IMR-90 (cell line): ENCODE measurements around the gene NCOR1. TPM values are rescaled to one million over a fixed set of nuclear protein-coding genes. Genes with fewer than 3 reads are reported as not detected.

Experiments used
- ATAC-seq: fragments of 200-7000 bp; cut with Tn5 transposase; 2 replicates; pipeline ENCODE4 v1.9.1; 2020; ENCODE audit warnings: low read depth, mild to moderate bottlenecking, moderate library complexity
- BruUV-seq: library from RNA; stranded (reverse); fragments of 400-500 nt; replicated peaks from 2 replicates; lab custom pipeline; 2021; lab: Mats Ljungman, UMichigan
- CTCF ChIA-PET: fragments of 300-600 bp; formaldehyde crosslinking; extraction: SDS; loops from one replicate; lab custom pipeline; 2021; ENCODE audit warnings: antibody characterized with exemption; lab: Yijun Ruan, JAX
- POLR2A ChIA-PET: fragments of 300-600 bp; sonication (Branson Sonifier 250); formaldehyde crosslinking; loops from one replicate; lab custom pipeline; 2022; ENCODE audit warnings: antibody characterized with exemption; ENCODE audit not compliant: unreplicated experiment; lab: Charles Lee
- DNase-seq: peaks from one replicate; pipeline ENCODE4 v3.0.0; 2013
- H2AFZ ChIP-seq: replicated peaks from 2 replicates; pipeline ENCODE3; 2013; ENCODE audit warnings: low read length, mild to moderate bottlenecking; ENCODE audit not compliant: poor library complexity
- H2AK5ac ChIP-seq: 2 replicates; pipeline ENCODE4 v1.6.1; 2013; ENCODE audit warnings: low read depth, low read length, inconsistent platforms
- H2AK9ac ChIP-seq: replicated peaks from 2 replicates; pipeline ENCODE3; 2013; ENCODE audit warnings: mild to moderate bottlenecking, low read depth, low read length, moderate library complexity; ENCODE audit not compliant: poor library complexity
- H2BK120ac ChIP-seq: 2 replicates; pipeline ENCODE4 v1.6.1; 2013; ENCODE audit warnings: low read depth, low read length, inconsistent platforms
- H2BK15ac ChIP-seq: 3 replicates; pipeline ENCODE4 v1.6.1; 2013; ENCODE audit warnings: low read depth, low read length, inconsistent platforms
- H2BK20ac ChIP-seq: 2 replicates; pipeline ENCODE4 v1.6.1; 2013; ENCODE audit warnings: low read depth, mild to moderate bottlenecking, inconsistent platforms, low read length, moderate library complexity
- H2BK5ac ChIP-seq: 2 replicates; pipeline ENCODE4 v1.6.1; 2013; ENCODE audit warnings: mild to moderate bottlenecking, low read depth, low read length, inconsistent platforms; ENCODE audit not compliant: poor library complexity, severe bottlenecking
- H3K14ac ChIP-seq: replicated peaks from 2 replicates; pipeline ENCODE4 v1.6.1; 2013; ENCODE audit warnings: low read depth, low read length, inconsistent platforms
- H3K18ac ChIP-seq: 2 replicates; pipeline ENCODE4 v1.6.1; 2013; ENCODE audit warnings: low read depth, low read length, control low read depth
- H3K23ac ChIP-seq: 2 replicates; pipeline ENCODE4 v1.6.1; 2013; ENCODE audit warnings: low read depth, low read length, inconsistent platforms
- H3K27ac ChIP-seq: 2 replicates; pipeline ENCODE4 v1.5.1; 2013; ENCODE audit warnings: mild to moderate bottlenecking, control low read depth, low read length; ENCODE audit not compliant: insufficient read depth
- H3K27me3 ChIP-seq: 2 replicates; pipeline ENCODE4 v1.6.1; 2013; ENCODE audit warnings: low read length; ENCODE audit not compliant: control insufficient read depth, insufficient read depth
- H3K36me3 ChIP-seq: 2 replicates; pipeline ENCODE4 v1.6.1; 2013; ENCODE audit warnings: low read length, mixed read lengths; ENCODE audit not compliant: control insufficient read depth, insufficient read depth
- H3K4ac ChIP-seq: 2 replicates; pipeline ENCODE4 v1.6.1; 2013; ENCODE audit warnings: low read depth, low read length, inconsistent platforms
- H3K4me1 ChIP-seq: 2 replicates; pipeline ENCODE4 v1.6.1; 2013; ENCODE audit warnings: low read length, mixed read lengths; ENCODE audit not compliant: control insufficient read depth, insufficient read depth
- H3K4me2 ChIP-seq: 2 replicates; pipeline ENCODE4 v1.6.1; 2013; ENCODE audit warnings: low read depth, mild to moderate bottlenecking, control low read depth, low read length, moderate library complexity
- H3K4me3 ChIP-seq: 2 replicates; pipeline ENCODE4 v1.5.1; 2013; ENCODE audit warnings: low read depth, mild to moderate bottlenecking, control low read depth, low read length, moderate library complexity; ENCODE audit not compliant: insufficient read depth
- H3K56ac ChIP-seq: 2 replicates; pipeline ENCODE4 v1.6.1; 2013; ENCODE audit warnings: low read length, inconsistent platforms; ENCODE audit not compliant: insufficient read depth; ENCODE audit errors: extremely low read depth
- H3K79me1 ChIP-seq, 2 experiments: 2 replicates each; pipeline ENCODE4 v1.6.1; 2013; ENCODE audit warnings: low read length in 2 of 2, inconsistent platforms in 1 of 2, low read depth in 1 of 2
- H3K9ac ChIP-seq: 2 replicates; pipeline ENCODE4 v1.6.1; 2013; ENCODE audit warnings: low read depth, low read length, control low read depth
- H3K9me1 ChIP-seq: 2 replicates; pipeline ENCODE4 v1.6.1; 2013; ENCODE audit warnings: low read length, inconsistent platforms; ENCODE audit not compliant: insufficient read depth
- H3K9me3 ChIP-seq: 2 replicates; pipeline ENCODE4 v1.6.1; 2013; ENCODE audit warnings: low read length; ENCODE audit not compliant: control insufficient read depth, insufficient read depth
- H4K20me1 ChIP-seq: 2 replicates; pipeline ENCODE4 v1.6.1; 2013; ENCODE audit warnings: low read length, inconsistent platforms; ENCODE audit not compliant: insufficient read depth
- H4K5ac ChIP-seq: 2 replicates; pipeline ENCODE4 v1.6.1; 2013; ENCODE audit warnings: mild to moderate bottlenecking, low read depth, low read length, control low read depth
- H4K8ac ChIP-seq, 2 experiments: 2 replicates each; pipeline ENCODE4 v1.6.1; 2013; ENCODE audit warnings: low read depth in 2 of 2, low read length in 2 of 2, control low read depth in 1 of 2, inconsistent platforms in 1 of 2
- H4K91ac ChIP-seq: 2 replicates; pipeline ENCODE4 v1.6.1; 2013; ENCODE audit warnings: low read depth, low read length, inconsistent platforms; ENCODE audit not compliant: insufficient read depth
- BHLHE40 ChIP-seq: fragments of 150-350 bp; IDR thresholded peaks from 2 replicates; pipeline ENCODE4 v1.6.1; 2016; ENCODE audit warnings: mild to moderate bottlenecking, low read depth, low read length
- CEBPB ChIP-seq: IDR thresholded peaks from 2 replicates; pipeline ENCODE4 v1.6.1; 2012; ENCODE audit warnings: low read depth, low read length, improper control_type of control experiment
- CHD1 ChIP-seq: IDR thresholded peaks from 2 replicates; pipeline ENCODE4 v1.6.1; 2012; ENCODE audit warnings: low read depth, low read length, improper control_type of control experiment
- FOS ChIP-seq: fragments of 150-350 bp; IDR thresholded peaks from 2 replicates; pipeline ENCODE4 v1.6.1; 2016; ENCODE audit warnings: low read depth, low read length
- MAFK ChIP-seq: IDR thresholded peaks from 2 replicates; pipeline ENCODE4 v1.6.1; 2012; ENCODE audit warnings: low read depth, low read length, improper control_type of control experiment
- MAZ ChIP-seq: IDR thresholded peaks from 2 replicates; pipeline ENCODE4 v1.6.1; 2012; ENCODE audit warnings: low read depth, mild to moderate bottlenecking, low read length, improper control_type of control experiment, moderate library complexity, borderline replicate concordance
- MXI1 ChIP-seq: IDR thresholded peaks from 2 replicates; pipeline ENCODE4 v1.6.1; 2012; ENCODE audit warnings: low read depth, mild to moderate bottlenecking, low read length, moderate library complexity, borderline replicate concordance
- NFE2L2 ChIP-seq: fragments of 150-350 bp; IDR thresholded peaks from 2 replicates; pipeline ENCODE4 v1.6.1; 2016; ENCODE audit warnings: low read depth, mild to moderate bottlenecking, low read length
- POLR2A ChIP-seq: IDR thresholded peaks from 2 replicates; pipeline ENCODE4 v1.6.1; 2012; ENCODE audit warnings: mild to moderate bottlenecking, low read depth, low read length
- RFX5 ChIP-seq: IDR thresholded peaks from 2 replicates; pipeline ENCODE4 v1.8.0; 2012; ENCODE audit warnings: low read depth, mild to moderate bottlenecking, low read length, moderate library complexity
- WGBS, 2 experiments: methylation state at CpG; one replicate each; pipeline versions ENCODE4 v1.1.5 to v1.1.7; 2013; ENCODE audit warnings: missing lambda C conversion rate in 2 of 2; ENCODE audit not compliant: insufficient read length in 1 of 2; ENCODE audit errors: extremely low coverage in 2 of 2; 5-methylcytosine and 5-hydroxymethylcytosine counted together
- dilution Hi-C: fragments of 300-500 bp; cut with HindIII; formaldehyde crosslinking; loops from one replicate; pipeline ENCODE4 v1.14.3; 2018; ENCODE audit warnings: low sequenced_read_pairs; ENCODE audit not compliant: unreplicated experiment
- in situ Hi-C: fragments of 300-500 bp; cut with MboI; formaldehyde crosslinking; loops from 3 replicates; pipeline ENCODE4 v1.14.3; 2019; ENCODE audit warnings: low sequenced_read_pairs, inconsistent platforms, mixed read lengths
- intact Hi-C: fragments of 100-400 bp; cut with micrococcal nuclease; formaldehyde crosslinking; loops from 2 replicates; pipeline ENCODE4 v1.10.0; 2022
- polyA plus RNA-seq, 3 experiments: library from polyadenylated mRNA; depleted of rRNA; stranded (reverse); fragments of >200 nt; gene quantifications; 2 replicates each; pipeline ENCODE4 v1.2.3, GENCODE V29; 2012; ENCODE audit warnings: low replicate concordance in 1 of 3
- total RNA-seq: library from RNA; depleted of rRNA; stranded (reverse); fragments of >200 nt; gene quantifications from 2 replicates; pipeline ENCODE4 v1.2.3, GENCODE V29; 2012
- TF ChIP-seq, protein P1 (sequence below): fragments of 150-350 bp; IDR thresholded peaks from 2 replicates; pipeline ENCODE4 v1.6.1; 2017; ENCODE audit warnings: mild to moderate bottlenecking, antibody characterized with exemption, low read length, low read depth

The NCOR1 gene
- total and polyA plus RNA-seq, 2 of the 4 experiments (the other 2 are of a cell fraction), result 54.5 to 80.3 TPM

DNA sequence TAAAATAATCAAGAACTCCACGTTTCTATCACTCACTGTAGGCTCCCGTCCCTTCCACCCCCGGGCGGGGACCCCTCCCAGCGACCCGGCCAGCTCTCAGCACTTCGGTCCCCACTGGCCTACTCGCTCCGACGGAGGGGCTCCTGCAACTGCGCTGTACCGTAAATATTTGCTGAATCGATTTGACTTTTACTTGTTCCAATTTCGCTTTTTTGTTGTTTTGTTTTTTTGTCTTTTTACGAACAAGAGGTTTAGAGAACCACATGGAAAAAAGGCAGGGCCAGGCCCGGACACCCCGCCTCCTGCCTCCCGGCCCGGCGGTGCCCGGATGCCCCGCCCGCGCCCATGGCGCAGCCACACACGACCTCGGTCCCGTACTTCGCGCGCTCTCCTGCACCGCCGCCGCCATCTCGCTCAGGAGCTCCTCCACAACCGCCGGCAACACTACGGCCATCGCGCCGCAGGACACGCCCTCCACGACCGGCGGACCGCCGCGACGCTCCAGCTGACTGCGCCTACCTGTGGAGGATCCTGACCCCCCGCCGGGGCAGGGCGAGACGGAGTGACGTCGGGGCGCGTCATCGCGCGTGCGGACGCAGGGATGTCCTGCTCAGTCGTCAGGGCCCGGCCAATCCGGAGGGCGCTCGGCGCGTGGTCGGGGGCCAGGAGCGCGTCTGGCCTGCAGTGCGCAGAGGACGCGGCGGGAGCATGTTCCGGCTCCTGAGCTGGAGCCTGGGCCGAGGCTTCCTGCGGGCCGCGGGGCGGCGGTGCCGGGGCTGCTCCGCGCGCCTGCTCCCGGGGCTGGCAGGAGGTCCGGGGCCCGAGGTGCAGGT, 216.0 kb downstream of the NCOR1 start, which contains the start of the genes TTC19 and ZSWIM7:
Gene TTC19, plus strand, starts transcription at position 684 of the 833 bp plus-strand sequence. Its CDS starts 25 bp downstream, at position 709.
Gene ZSWIM7, minus strand, starts transcription at position 564 of the 833 bp plus-strand sequence. Its CDS starts 110 bp downstream, at position 454.
- Histone ChIP-seq H2AK9ac (peak within 1 kb of the TSS; percentile 94), H3K4me2 (peak within 1 kb of the TSS; percentile 99), H4K5ac (peak within 1 kb of the TSS; percentile 87), H3K23ac (peak within 1 kb of the TSS; percentile 88; the same call in 1 of the 2 replicates), H3K9me3 (no peaks in the 10 kb centered on the region), H3K36me3 (peaks cover 21% of the 10 kb centered on the region), H3K18ac (peak within 1 kb of the TSS; percentile 72), H2AFZ (peak within 1 kb of the TSS; percentile 95), H3K4ac (peak within 1 kb of the TSS; percentile 86), H3K4me1 (peaks cover 6% of the 10 kb centered on the region; the same call in 1 of the 2 replicates), H3K9me1 (peaks cover 5% of the 10 kb centered on the region; the same call in 1 of the 2 replicates), H3K14ac (peak within 1 kb of the TSS; percentile 86), H2BK5ac (peak within 1 kb of the TSS; percentile 95), H3K27me3 (no peaks in the 10 kb centered on the region), H4K20me1 (peaks cover 5% of the 10 kb centered on the region; the same call in 1 of the 2 replicates), H3K27ac (peak within 1 kb of the TSS; percentile 96), H2AK5ac (peak within 1 kb of the TSS; percentile 77; the same call in 1 of the 2 replicates), H2BK120ac (peak within 1 kb of the TSS; percentile 73), H2BK20ac (no peak within 1 kb of the TSS), H3K56ac (peak within 1 kb of the TSS; percentile 92), H3K4me3 (peak within 1 kb of the TSS; percentile 72), H3K9ac (peak within 1 kb of the TSS; percentile 91), H2BK15ac (peak within 1 kb of the TSS; percentile 82; the same call in 1 of the 3 replicates), H4K91ac (peak within 1 kb of the TSS; percentile 89), H4K8ac (peak within 1 kb of the TSS; percentile 96 to 98), H3K79me1 (peaks cover 35 to 47% of the 10 kb centered on the region in 2 experiments)
- no TSS peak for BruUV-seq
- dilution Hi-C loops (no loop called here), in situ Hi-C loops (loop anchor here (5.0 kb wide), 1 partner anchor 172 kb away; no protein-coding TSS in a partner anchor), intact Hi-C loops (loop anchor here (2.0 kb wide), 2 partner anchors 79 to 739 kb away; no protein-coding TSS in a partner anchor)
- POLR2A ChIA-PET, result no interaction called here
- 1% methylated on average over 63 of the region's 91 CpGs; no CpG with 5 or more reads in 1 of the 2 experiments for WGBS, 2 experiments
- ATAC-seq (peak; percentile 95), DNase-seq (peak; percentile 94)
- CTCF ChIA-PET, result interaction anchor here (0.6 to 1.5 kb wide), 6 partner anchors 12 to 171 kb away, joined by 3 to 8 read pairs (median 4); partner anchors contain the start of gene ADORA2B
- no peak for TF ChIP-seq CHD1
- TF ChIP-seq FOS, result 0 out of 2 replicates have a peak, but pooled peaks have one; percentile 19
- peak; percentile 74; the same call in 1 of the 2 replicates for TF ChIP-seq MXI1
- TF ChIP-seq MAFK, result no peak
- peak; percentile 92; the same call in 1 of the 2 replicates for TF ChIP-seq MAZ
- TF ChIP-seq RFX5, result no peak
- no peak for TF ChIP-seq NFE2L2
- TF ChIP-seq CEBPB, result no peak
- TF ChIP-seq, protein P1, sequence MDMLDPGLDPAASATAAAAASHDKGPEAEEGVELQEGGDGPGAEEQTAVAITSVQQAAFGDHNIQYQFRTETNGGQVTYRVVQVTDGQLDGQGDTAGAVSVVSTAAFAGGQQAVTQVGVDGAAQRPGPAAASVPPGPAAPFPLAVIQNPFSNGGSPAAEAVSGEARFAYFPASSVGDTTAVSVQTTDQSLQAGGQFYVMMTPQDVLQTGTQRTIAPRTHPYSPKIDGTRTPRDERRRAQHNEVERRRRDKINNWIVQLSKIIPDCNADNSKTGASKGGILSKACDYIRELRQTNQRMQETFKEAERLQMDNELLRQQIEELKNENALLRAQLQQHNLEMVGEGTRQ, result peak; percentile 63
- peak; percentile 99 for TF ChIP-seq POLR2A
- TF ChIP-seq BHLHE40, result peak; percentile 84
